ENCODE measurements around the gene CACNA1H. TPM values are rescaled to one million over a fixed set of nuclear protein-coding genes. Genes with fewer than 3 reads are reported as not detected.

Gene CACNA1H
- total and polyA plus RNA-seq, 2 of the 4 experiments (the other 2 are of a cell fraction) = 1.6 to 5.8 TPM

DNA sequence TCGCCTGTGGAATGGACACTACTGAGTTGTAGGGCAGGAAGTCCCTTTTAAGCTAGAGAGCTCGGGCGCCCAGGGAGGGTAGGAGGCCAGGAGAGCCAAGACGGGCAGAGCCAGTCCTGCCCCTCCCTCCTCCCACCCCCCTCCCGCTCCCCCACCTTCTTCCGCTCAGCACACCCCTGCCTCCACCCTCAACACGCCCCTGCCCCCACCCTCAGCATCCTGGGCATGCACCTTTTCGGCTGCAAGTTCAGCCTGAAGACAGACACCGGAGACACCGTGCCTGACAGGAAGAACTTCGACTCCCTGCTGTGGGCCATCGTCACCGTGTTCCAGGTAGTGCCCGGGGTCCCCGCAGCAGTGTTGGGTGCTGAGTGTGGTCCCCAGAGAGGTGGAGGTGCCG, 53.9 kb downstream of the CACNA1H start:
- H2BK5ac ChIP-seq (ENCODE audit: low read depth, low read length, poor library complexity, severe bottlenecking) = no peak overlapping the region
- POLR2A ChIA-PET (ENCODE audit: unreplicated experiment) = no interaction called here
- no peak overlapping the region for H3K56ac ChIP-seq (ENCODE audit: extremely low read depth, insufficient read depth, low read length)
- H3K9ac ChIP-seq (ENCODE audit: low read depth, low read length) = no peak overlapping the region
- H3K9me1 ChIP-seq (ENCODE audit: insufficient read depth, low read length) = no peaks in the 10 kb centered on the region
- H3K79me1 ChIP-seq (ENCODE audit: low read depth in 1 of 2, low read length in 2 of 2) = no peaks in the 10 kb centered on the region
- no peak for TF ChIP-seq BHLHE40 (IDR thresholded peaks at IDR 0.05; ENCODE audit: low read depth, low read length)
- no peak for TF ChIP-seq NFE2L2 (IDR thresholded peaks at IDR 0.05; ENCODE audit: low read depth, low read length)
- no peak for TF ChIP-seq MXI1 (IDR thresholded peaks at IDR 0.05; ENCODE audit: borderline replicate concordance, low read depth, low read length)
- TF ChIP-seq SMC3 (IDR thresholded peaks at IDR 0.05; ENCODE audit: low read depth, low read length) = no peak
- TF ChIP-seq POLR2A (IDR thresholded peaks at IDR 0.05; ENCODE audit: low read depth, low read length) = no peak
- TF ChIP-seq CEBPB (IDR thresholded peaks at IDR 0.05; ENCODE audit: low read depth, low read length) = no peak
- TF ChIP-seq RCOR1 (IDR thresholded peaks at IDR 0.05; ENCODE audit: insufficient replicate concordance, low read length) = no peak
- no peak for ATAC-seq (ENCODE audit: low read depth)
- intact Hi-C loops (cut with micrococcal nuclease) = no loop called here
- no peaks in the 10 kb centered on the region for H3K4me1 ChIP-seq (ENCODE audit: control insufficient read depth, insufficient read depth, low read length)
- H4K91ac ChIP-seq (ENCODE audit: insufficient read depth, low read depth, low read length) = no peak overlapping the region
- no peak overlapping the region for H3K27ac ChIP-seq (ENCODE audit: insufficient read depth, low read length)
- no peak for DNase-seq
- H4K8ac ChIP-seq (ENCODE audit: low read depth in 2 of 2, low read length in 2 of 2) = no peak overlapping the region
- H2BK20ac ChIP-seq (ENCODE audit: low read depth, low read length) = no peak overlapping the region
- no peak overlapping the region for H2BK120ac ChIP-seq (ENCODE audit: low read depth, low read length)
- BruUV-seq (replicated peaks) = no TSS peak
- no peak overlapping the region for H3K4me2 ChIP-seq (ENCODE audit: low read depth, low read length)
- 59% methylated on average over 4 of the region's 16 CpGs; no CpG with 5 or more reads in 1 of the 2 experiments for WGBS, 2 experiments (ENCODE audit: extremely low coverage in 2 of 2, insufficient read length in 1 of 2)
- H2BK15ac ChIP-seq (ENCODE audit: low read depth, low read length) = no peak overlapping the region
- no peak overlapping the region for H3K4me3 ChIP-seq (ENCODE audit: insufficient read depth, low read depth, low read length)
- dilution Hi-C loops (cut with HindIII; ENCODE audit: low sequenced_read_pairs, unreplicated experiment) = no loop called here
- H3K9me3 ChIP-seq (ENCODE audit: control insufficient read depth, insufficient read depth, low read length) = no peaks in the 10 kb centered on the region
- no peak overlapping the region for H2AK5ac ChIP-seq (ENCODE audit: low read depth, low read length)
- no peaks in the 10 kb centered on the region for H3K27me3 ChIP-seq (ENCODE audit: control insufficient read depth, insufficient read depth, low read length)
- no peak overlapping the region for H3K4ac ChIP-seq (ENCODE audit: low read depth, low read length)
- H3K23ac ChIP-seq (ENCODE audit: low read depth, low read length) = no peak overlapping the region
- in situ Hi-C loops (cut with MboI; ENCODE audit: low sequenced_read_pairs) = loop anchor here (25.0 kb wide), 1 partner anchor 394 kb away; the partner anchor contains the start of gene GNG13
- H2AK9ac ChIP-seq (replicated peaks; ENCODE audit: low read depth, low read length, poor library complexity) = no peak overlapping the region
- no peak overlapping the region for H2AFZ ChIP-seq (replicated peaks; ENCODE audit: low read length, poor library complexity)
- no peaks in the 10 kb centered on the region for H4K20me1 ChIP-seq (ENCODE audit: insufficient read depth, low read length)
- no peak overlapping the region for H3K14ac ChIP-seq (replicated peaks; ENCODE audit: low read depth, low read length)
- CTCF ChIA-PET = no interaction called here
- no peak overlapping the region for H3K18ac ChIP-seq (ENCODE audit: low read depth, low read length)
- H4K5ac ChIP-seq (ENCODE audit: low read depth, low read length) = no peak overlapping the region
- H3K36me3 ChIP-seq (ENCODE audit: control insufficient read depth, insufficient read depth, low read length) = no peaks in the 10 kb centered on the region; the same call in 1 of the 2 replicates
